Retinal pigment epithelial cell (primary cell): ENCODE results near the gene VILL.
"Not testable (repeated sequence)": the region's sequence is repeated elsewhere in the genome, so short reads cannot be mapped to it uniquely, and the experiment has no call there.

Experiments
- DNase-seq: peaks from one replicate; pipeline ENCODE4 v3.0.0-alpha.2; 2010; ENCODE audit warnings: low read depth
- H3K4me3 ChIP-seq: 2 replicates; pipeline ENCODE4 v1.5.1; 2011; ENCODE audit warnings: mild to moderate bottlenecking, low read length, control low read depth, moderate library complexity
- CTCF ChIP-seq: conservative IDR thresholded peaks from 2 replicates; pipeline ENCODE4 v1.5.1; 2011; ENCODE audit warnings: low read depth, low read length, control low read depth, inconsistent platforms

The VILL gene

GRCh38 chr3:38030126-38031021 is 39.8 kb downstream of the VILL start:
- H3K4me3 ChIP-seq = peak overlapping the region; percentile 56
- DNase-seq = no peak
- TF ChIP-seq CTCF = no peak

- no peak for TF ChIP-seq CTCF
- peak; percentile 42 for DNase-seq
- H3K4me3 ChIP-seq = no peak overlapping the region
Measured at GRCh38 chr3:38031022-38031994, 40.7 kb downstream of the VILL start.

- TF ChIP-seq CTCF = no peak
- no peak overlapping the region for H3K4me3 ChIP-seq
- DNase-seq = no peak
Measured at GRCh38 chr3:38032328-38032865, 41.8 kb downstream of the VILL start.

- H3K4me3 ChIP-seq, DNase-seq: not testable (repeated sequence)
Measured at GRCh38 chr3:38033586-38033985, 43.0 kb downstream of the VILL start.

- DNase-seq, H3K4me3 ChIP-seq: not testable (repeated sequence)
Measured at GRCh38 chr3:38034335-38034734, 43.7 kb downstream of the VILL start.

- no peak for DNase-seq
- H3K4me3 ChIP-seq = no peak overlapping the region
- no peak for TF ChIP-seq CTCF
Measured at GRCh38 chr3:38036286-38036685, 45.7 kb downstream of the VILL start.

- no peak for TF ChIP-seq CTCF
- no peak for DNase-seq
- H3K4me3 ChIP-seq = no peak overlapping the region
Measured at GRCh38 chr3:38036906-38037305, 46.3 kb downstream of the VILL start.
